ENCODE data around the gene CHMP5.

- TF ChIP-seq CTCF (IDR thresholded peaks at IDR 0.05) (no peak), POLR2AphosphoS5 (IDR thresholded peaks at IDR 0.05) (no peak), POLR2A (IDR thresholded peaks at IDR 0.05) (no peak), EP300 (IDR thresholded peaks at IDR 0.05) (no peak)
Observed at GRCh38 chr9:33249087-33249658, 15.7 kb upstream of the CHMP5 start.
